ENCODE measurements around the gene ICA1L. TPM values are rescaled to one million over a fixed set of nuclear protein-coding genes. Genes with fewer than 3 reads are reported as not detected.
A peak's percentile ranks its signal among the peaks of the same experiment; 100 is the strongest.

The ICA1L gene
- total and polyA plus RNA-seq, 12 donors: 7.2 to 17.5 (median 8.4) TPM

- DNase-seq: no peak
- intact Hi-C loops (cut with DNase I): no loop called here
- WGBS, 4 donors: 57 to 77% (median 66%) methylated on average over 4 of the region's 4 CpGs
- H3K4me3 ChIP-seq: no peak overlapping the region
- no peak overlapping the region for H3K27ac ChIP-seq
- peaks cover 0 to 22% of the 10 kb centered on the region in 2 donors for H3K36me3 ChIP-seq (replicated peaks in 1 of 2)
- no peak for TF ChIP-seq CTCF (IDR thresholded peaks at IDR 0.05)
- no peak for TF ChIP-seq POLR2A (IDR thresholded peaks at IDR 0.05)
- H3K4me1 ChIP-seq (replicated peaks in 1 of 2): peaks cover 6 to 7% of the 10 kb centered on the region in 2 donors
- H3K9me3 ChIP-seq (replicated peaks in 1 of 3): no peaks in the 10 kb centered on the region
- H3K27me3 ChIP-seq: no peaks in the 10 kb centered on the region
Measured at GRCh38 chr2:202762556-202762955, 109.0 kb downstream of the ICA1L start.

- intact Hi-C loops (cut with DNase I): no loop called here
- peak in 1 of 7 donors; percentile 26 for DNase-seq
- WGBS, 4 donors: 67 to 88% (median 77%) methylated on average over 2 of the region's 2 CpGs
- Histone ChIP-seq H3K9me3 (replicated peaks in 1 of 3) (no peaks in the 10 kb centered on the region), H3K4me1 (replicated peaks in 1 of 2) (peaks cover 6 to 7% of the 10 kb centered on the region in 2 donors), H3K4me3 (no peak overlapping the region), H3K27me3 (no peaks in the 10 kb centered on the region), H3K36me3 (replicated peaks in 1 of 2) (peaks cover 0 to 22% of the 10 kb centered on the region in 2 donors), H3K27ac (no peak overlapping the region)
- TF ChIP-seq POLR2A (IDR thresholded peaks at IDR 0.05) (no peak), CTCF (IDR thresholded peaks at IDR 0.05) (no peak)
Measured at GRCh38 chr2:202760848-202761247, 110.7 kb downstream of the ICA1L start.

- Histone ChIP-seq H3K4me1 (replicated peaks in 1 of 2) (peaks cover 6 to 7% of the 10 kb centered on the region in 2 donors), H3K36me3 (replicated peaks in 1 of 2) (peaks cover 0 to 19% of the 10 kb centered on the region in 2 donors), H3K4me3 (no peak overlapping the region), H3K27ac (no peak overlapping the region), H3K9me3 (replicated peaks in 1 of 3) (no peaks in the 10 kb centered on the region), H3K27me3 (no peaks in the 10 kb centered on the region)
- intact Hi-C loops (cut with DNase I): no loop called here
- DNase-seq: no peak
- no peak for TF ChIP-seq CTCF (IDR thresholded peaks at IDR 0.05)
- TF ChIP-seq POLR2A (IDR thresholded peaks at IDR 0.05): no peak
- 54 to 65% (median 55%) methylated on average over 2 of the region's 2 CpGs for WGBS, 4 donors
Measured at GRCh38 chr2:202758604-202759003, 113.0 kb downstream of the ICA1L start.

- Histone ChIP-seq H3K4me1 (replicated peaks in 1 of 2) (peaks cover 6 to 7% of the 10 kb centered on the region in 2 donors), H3K9me3 (replicated peaks in 1 of 3) (no peaks in the 10 kb centered on the region), H3K27me3 (no peaks in the 10 kb centered on the region), H3K27ac (no peak overlapping the region), H3K4me3 (no peak overlapping the region), H3K36me3 (replicated peaks in 1 of 2) (peaks cover 0 to 19% of the 10 kb centered on the region in 2 donors)
- DNase-seq: no peak
- intact Hi-C loops (cut with DNase I): no loop called here
- no peak for TF ChIP-seq CTCF (IDR thresholded peaks at IDR 0.05)
- no peak for TF ChIP-seq POLR2A (IDR thresholded peaks at IDR 0.05)
- WGBS, 4 donors: 67 to 70% (median 68%) methylated on average over 4 of the region's 4 CpGs
Measured at GRCh38 chr2:202758128-202758527, 113.4 kb downstream of the ICA1L start.

All from adrenal gland (tissue), 12 donors.